ENCODE data around the gene CLBA1.
"Not testable (repeated sequence)": the region's sequence is repeated elsewhere in the genome, so short reads cannot be mapped to it uniquely, and the experiment has no call there.

Gene CLBA1

DNA sequence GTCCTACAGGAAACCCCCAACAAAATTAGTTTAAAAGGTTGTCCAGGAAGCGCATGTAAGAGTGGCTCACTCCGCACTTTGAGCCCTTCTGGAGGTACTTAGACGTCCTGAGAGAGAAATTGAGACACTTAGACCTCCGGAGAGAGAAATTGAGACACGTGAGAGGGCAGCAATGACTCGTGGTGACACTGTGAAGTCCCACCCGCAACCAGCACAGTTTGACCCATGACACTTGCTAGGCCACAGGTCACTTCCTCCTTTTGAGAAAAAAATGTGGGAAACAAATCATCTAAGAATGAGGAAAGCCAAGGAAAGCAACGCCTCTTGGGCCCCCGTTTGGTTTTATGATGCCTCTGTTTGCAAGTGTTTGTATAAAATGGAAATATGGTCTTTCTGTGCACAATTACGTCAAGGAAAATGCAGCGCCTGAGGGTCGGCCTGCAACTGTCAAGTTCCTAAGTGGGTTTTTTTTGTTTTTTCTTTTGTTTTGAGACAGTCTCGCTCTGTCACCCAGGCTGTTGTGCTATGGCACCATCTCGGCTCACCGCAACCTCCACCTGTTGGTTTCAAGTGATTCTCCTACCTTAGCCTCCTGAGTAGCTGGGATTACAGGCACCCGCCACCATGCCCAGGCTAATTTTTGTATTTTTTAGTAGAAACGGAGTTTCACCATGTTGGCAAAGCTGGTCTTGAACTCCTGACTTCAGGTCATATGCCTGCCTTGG is 48.9 kb downstream of the CLBA1 start:
- no peak for DNase-seq (ENCODE audit: extremely low read depth, insufficient read length)
- TF ChIP-seq, protein P1, sequence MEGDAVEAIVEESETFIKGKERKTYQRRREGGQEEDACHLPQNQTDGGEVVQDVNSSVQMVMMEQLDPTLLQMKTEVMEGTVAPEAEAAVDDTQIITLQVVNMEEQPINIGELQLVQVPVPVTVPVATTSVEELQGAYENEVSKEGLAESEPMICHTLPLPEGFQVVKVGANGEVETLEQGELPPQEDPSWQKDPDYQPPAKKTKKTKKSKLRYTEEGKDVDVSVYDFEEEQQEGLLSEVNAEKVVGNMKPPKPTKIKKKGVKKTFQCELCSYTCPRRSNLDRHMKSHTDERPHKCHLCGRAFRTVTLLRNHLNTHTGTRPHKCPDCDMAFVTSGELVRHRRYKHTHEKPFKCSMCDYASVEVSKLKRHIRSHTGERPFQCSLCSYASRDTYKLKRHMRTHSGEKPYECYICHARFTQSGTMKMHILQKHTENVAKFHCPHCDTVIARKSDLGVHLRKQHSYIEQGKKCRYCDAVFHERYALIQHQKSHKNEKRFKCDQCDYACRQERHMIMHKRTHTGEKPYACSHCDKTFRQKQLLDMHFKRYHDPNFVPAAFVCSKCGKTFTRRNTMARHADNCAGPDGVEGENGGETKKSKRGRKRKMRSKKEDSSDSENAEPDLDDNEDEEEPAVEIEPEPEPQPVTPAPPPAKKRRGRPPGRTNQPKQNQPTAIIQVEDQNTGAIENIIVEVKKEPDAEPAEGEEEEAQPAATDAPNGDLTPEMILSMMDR (IDR thresholded peaks at IDR 0.05; ENCODE audit: insufficient read depth, low read length, poor library complexity, severe bottlenecking): no peak
- Histone ChIP-seq H3K4me3 (replicated peaks; ENCODE audit: low read depth, low read length) (no peak overlapping the region), H3K27me3 (replicated peaks; ENCODE audit: control insufficient read depth, insufficient read depth, low read length) (no peaks in the 10 kb centered on the region), H3K36me3 (ENCODE audit: control insufficient read depth, insufficient read depth, low read length) (no peaks in the 10 kb centered on the region)

DNA sequence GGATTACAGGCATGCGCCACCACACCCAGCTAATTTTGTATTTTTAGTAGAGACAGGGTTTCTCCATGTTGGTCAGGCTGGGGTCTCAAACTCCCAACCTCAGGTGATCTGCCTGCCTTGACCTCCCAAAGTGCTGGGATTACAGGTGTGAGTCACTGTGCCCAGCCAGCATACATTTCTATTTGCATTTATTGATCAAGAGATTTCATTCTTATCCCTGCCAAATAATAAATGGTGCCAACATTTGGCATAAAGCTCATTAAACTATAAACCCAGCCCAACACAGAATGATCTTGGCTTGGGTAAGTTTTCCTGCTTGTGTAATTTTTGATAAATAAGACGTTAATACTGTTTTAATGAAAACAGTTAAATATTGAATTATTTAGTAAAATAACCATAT is 50.0 kb downstream of the CLBA1 start:
- H3K36me3 ChIP-seq (ENCODE audit: control insufficient read depth, insufficient read depth, low read length); DNase-seq (ENCODE audit: extremely low read depth, insufficient read length); H3K4me3 ChIP-seq (replicated peaks; ENCODE audit: low read depth, low read length); H3K27me3 ChIP-seq (replicated peaks; ENCODE audit: control insufficient read depth, insufficient read depth, low read length): not testable (repeated sequence)

DNA sequence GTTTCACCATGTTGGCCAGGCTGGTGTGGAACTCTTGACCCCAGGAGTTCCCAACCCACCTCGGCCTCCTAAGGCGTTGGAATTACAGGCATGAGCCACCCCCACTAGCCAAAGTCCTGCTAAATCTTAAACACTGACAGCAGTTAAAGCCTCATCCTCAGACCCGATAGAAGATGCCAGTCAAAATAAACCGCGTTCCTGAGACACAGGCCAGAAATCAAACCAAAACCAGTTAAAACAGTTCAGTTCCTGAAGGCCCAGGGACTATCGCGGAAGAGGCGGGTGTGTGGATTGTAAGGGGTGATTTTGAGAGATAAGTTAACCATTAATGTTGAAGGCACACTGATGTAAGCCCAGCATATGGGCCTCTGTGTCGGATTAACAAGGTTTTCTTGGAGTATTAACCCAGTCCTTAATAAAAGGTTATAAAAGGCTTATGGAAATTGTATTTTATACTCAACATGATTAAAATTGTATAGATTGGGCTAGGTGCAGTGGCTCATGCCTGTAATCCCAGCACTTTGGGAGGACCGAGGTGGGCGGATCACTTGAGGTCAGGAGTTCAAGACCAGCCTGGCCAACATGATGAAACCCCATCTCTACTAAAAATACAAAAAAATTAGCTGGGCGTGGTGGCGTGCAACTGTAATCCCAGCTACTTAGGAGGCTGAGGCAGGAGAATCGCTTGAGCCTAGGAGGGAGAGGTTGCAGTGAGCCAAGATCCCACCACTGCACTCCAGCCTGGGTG is 54.0 kb downstream of the CLBA1 start:
- H3K4me3 ChIP-seq (replicated peaks; ENCODE audit: low read depth, low read length): no peak overlapping the region
- DNase-seq (ENCODE audit: extremely low read depth, insufficient read length): no peak
- TF ChIP-seq, protein P1 (IDR thresholded peaks at IDR 0.05; ENCODE audit: insufficient read depth, low read length, poor library complexity, severe bottlenecking): no peak
- no peaks in the 10 kb centered on the region for H3K36me3 ChIP-seq (ENCODE audit: control insufficient read depth, insufficient read depth, low read length)
- H3K27me3 ChIP-seq (replicated peaks; ENCODE audit: control insufficient read depth, insufficient read depth, low read length): no peaks in the 10 kb centered on the region

DNA sequence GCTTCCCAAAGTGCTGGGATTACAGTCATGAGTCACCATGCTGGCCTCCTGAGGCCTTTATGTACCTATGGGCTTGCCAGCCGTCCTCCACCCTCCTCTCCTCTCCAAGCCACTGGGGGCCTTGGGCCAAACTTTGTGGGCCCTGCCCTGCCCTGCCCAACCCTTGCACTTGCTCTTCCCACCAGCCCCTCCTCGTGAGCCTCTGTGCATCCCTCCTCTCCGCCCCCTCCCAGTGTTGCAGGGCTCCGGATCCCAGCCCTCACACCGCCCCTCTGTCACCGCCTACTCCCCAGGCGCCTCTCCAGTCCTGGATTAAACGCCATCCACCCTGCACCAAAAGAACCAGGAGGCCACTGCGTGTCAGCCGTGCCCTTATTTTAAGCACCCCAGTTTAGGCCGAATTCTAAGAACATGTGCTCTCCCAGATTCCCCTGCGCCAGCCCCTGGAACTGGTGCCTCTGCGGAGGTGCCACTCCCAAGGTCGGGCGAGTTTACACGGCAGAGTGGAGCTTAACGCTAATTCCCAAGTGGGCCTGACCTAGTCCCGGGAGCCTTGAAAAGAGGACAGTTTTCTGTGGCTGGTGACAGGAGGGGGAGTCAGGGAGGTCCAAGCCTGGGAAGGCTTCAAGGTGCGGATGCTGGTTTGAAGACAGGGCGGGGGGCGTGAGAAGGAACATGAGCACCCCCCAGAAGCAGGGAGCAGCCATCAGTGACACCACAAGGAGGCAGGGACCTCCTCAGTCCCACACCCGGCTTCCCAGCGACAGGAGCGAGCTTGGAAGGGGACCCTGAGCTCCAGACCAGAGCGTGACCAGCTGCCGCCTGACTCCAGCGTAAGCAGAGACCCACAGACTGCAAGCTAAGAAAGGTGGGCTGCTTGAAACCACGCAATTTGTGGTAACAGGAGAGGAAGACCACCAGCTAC is 56.5 kb downstream of the CLBA1 start:
- no peaks in the 10 kb centered on the region for H3K27me3 ChIP-seq (replicated peaks; ENCODE audit: control insufficient read depth, insufficient read depth, low read length)
- H3K4me3 ChIP-seq (replicated peaks; ENCODE audit: low read depth, low read length): no peak overlapping the region
- TF ChIP-seq, protein P1 (IDR thresholded peaks at IDR 0.05; ENCODE audit: insufficient read depth, low read length, poor library complexity, severe bottlenecking): no peak
- DNase-seq (ENCODE audit: extremely low read depth, insufficient read length): no peak
- no peaks in the 10 kb centered on the region for H3K36me3 ChIP-seq (ENCODE audit: control insufficient read depth, insufficient read depth, low read length)

DNA sequence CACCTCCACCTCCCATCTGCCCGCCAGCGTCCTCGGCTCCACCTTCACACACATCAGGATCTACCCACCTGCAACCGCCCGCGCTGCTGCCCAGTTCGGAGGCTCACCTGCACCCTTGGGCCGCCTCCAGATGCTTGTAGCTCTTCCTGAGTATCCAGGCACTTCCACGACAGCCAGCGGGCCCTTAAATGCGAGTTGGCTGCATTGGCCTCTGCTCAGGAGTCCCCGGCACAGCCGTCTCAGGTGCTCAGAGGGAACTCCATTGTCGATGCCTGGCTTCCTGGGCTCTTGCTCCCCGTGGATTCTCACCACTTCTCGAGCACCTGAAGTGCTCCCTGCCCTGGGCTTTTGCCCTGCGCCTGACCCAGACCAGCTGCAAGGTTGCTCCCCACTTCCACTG is 57.2 kb downstream of the CLBA1 start:
- no peaks in the 10 kb centered on the region for H3K27me3 ChIP-seq (replicated peaks; ENCODE audit: control insufficient read depth, insufficient read depth, low read length)
- no peak for DNase-seq (ENCODE audit: extremely low read depth, insufficient read length)
- H3K36me3 ChIP-seq (ENCODE audit: control insufficient read depth, insufficient read depth, low read length): peaks cover 4% of the 10 kb centered on the region
- H3K4me3 ChIP-seq (replicated peaks; ENCODE audit: low read depth, low read length): no peak overlapping the region
- TF ChIP-seq, protein P1 (IDR thresholded peaks at IDR 0.05; ENCODE audit: insufficient read depth, low read length, poor library complexity, severe bottlenecking): no peak
